ENCODE data around the gene NRXN3. TPM values are rescaled to one million over a fixed set of nuclear protein-coding genes. Genes with fewer than 3 reads are reported as not detected.
A peak's percentile ranks its signal among the peaks of the same experiment; 100 is the strongest.

NRXN3 gene
- total RNA-seq, 1 experiment from 2014 or later: not detected

- in situ Hi-C loops (cut with HindIII; ENCODE audit: low sequenced_read_pairs): no loop called here
- peak; percentile 99 for DNase-seq (ENCODE audit: low spot score)
Measured at GRCh38 chr14:79293482-79294177, 1123.5 kb downstream of the NRXN3 start.

DNA sequence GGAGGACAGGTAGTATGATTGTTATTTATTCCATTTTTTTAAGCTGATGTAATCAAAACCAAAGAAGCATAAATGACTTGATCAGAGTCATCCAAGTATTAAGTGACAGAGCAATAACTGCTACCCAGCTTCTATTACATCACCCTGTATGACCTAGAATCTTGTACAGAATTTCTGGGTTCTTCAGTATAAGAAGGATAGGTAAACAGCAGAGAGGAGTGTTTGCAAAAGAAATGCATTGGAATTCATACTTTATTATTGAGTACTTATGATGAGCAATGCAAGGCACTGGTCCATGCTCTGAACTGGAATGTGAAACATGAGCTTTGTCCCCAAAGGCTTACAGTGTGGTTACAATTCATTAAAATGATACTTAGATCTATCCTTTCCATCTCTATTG is 1124.3 kb downstream of the NRXN3 start:
- in situ Hi-C loops (cut with HindIII; ENCODE audit: low sequenced_read_pairs): no loop called here
- peak; percentile 35 for DNase-seq (ENCODE audit: low spot score)

- in situ Hi-C loops (cut with HindIII; ENCODE audit: low sequenced_read_pairs): no loop called here
- DNase-seq (ENCODE audit: low spot score): peak; percentile 71
Measured at GRCh38 chr14:79295385-79295784, 1125.2 kb downstream of the NRXN3 start.

- DNase-seq (ENCODE audit: low spot score): peak; percentile 35
- in situ Hi-C loops (cut with HindIII; ENCODE audit: low sequenced_read_pairs): no loop called here
Measured at GRCh38 chr14:79298373-79298772, 1128.2 kb downstream of the NRXN3 start.

GRCh38 chr14:79299162-79299561 is 1129.0 kb downstream of the NRXN3 start:
- DNase-seq (ENCODE audit: low spot score): no peak
- in situ Hi-C loops (cut with HindIII; ENCODE audit: low sequenced_read_pairs): no loop called here

- no peak for DNase-seq (ENCODE audit: low spot score)
- in situ Hi-C loops (cut with HindIII; ENCODE audit: low sequenced_read_pairs): no loop called here
Measured at GRCh38 chr14:79304279-79304678, 1134.1 kb downstream of the NRXN3 start.

DNA sequence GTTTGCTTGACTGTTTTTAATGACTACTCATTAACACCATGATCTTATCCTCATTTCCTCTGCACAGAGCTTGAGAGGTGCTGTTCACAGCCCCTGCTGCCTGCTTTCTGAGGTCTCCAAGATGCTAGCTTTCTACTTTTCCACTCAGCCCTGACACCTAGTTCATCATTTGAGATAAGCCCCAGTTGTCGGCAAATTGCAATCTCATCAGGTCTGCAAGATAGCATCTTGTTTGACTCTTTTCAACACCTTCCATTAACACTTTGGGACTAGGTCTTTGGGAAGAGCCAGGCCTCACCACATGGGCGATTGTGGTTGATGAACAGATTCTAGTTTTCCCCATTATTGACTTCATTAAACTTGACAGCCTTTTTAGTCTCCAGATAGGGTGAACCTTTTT is 1136.4 kb downstream of the NRXN3 start:
- in situ Hi-C loops (cut with HindIII; ENCODE audit: low sequenced_read_pairs): no loop called here

GRCh38 chr14:79318371-79318770 is 1148.2 kb downstream of the NRXN3 start:
- in situ Hi-C loops (cut with HindIII; ENCODE audit: low sequenced_read_pairs): no loop called here
- no peak for DNase-seq (ENCODE audit: low spot score)

More for the DNA sequence above, 1136.4 kb downstream of the NRXN3 start:
- DNase-seq (ENCODE audit: low spot score): no peak

- DNase-seq (ENCODE audit: low spot score): no peak
- in situ Hi-C loops (cut with HindIII; ENCODE audit: low sequenced_read_pairs): no loop called here
Measured at GRCh38 chr14:79320561-79320960, 1150.4 kb downstream of the NRXN3 start.

GRCh38 chr14:79321070-79321469 is 1150.9 kb downstream of the NRXN3 start:
- in situ Hi-C loops (cut with HindIII; ENCODE audit: low sequenced_read_pairs): no loop called here
- DNase-seq (ENCODE audit: low spot score): no peak

GRCh38 chr14:79325071-79325470 is 1154.9 kb downstream of the NRXN3 start:
- in situ Hi-C loops (cut with HindIII; ENCODE audit: low sequenced_read_pairs): no loop called here
- DNase-seq (ENCODE audit: low spot score): no peak

GRCh38 chr14:79325557-79325956 is 1155.4 kb downstream of the NRXN3 start:
- in situ Hi-C loops (cut with HindIII; ENCODE audit: low sequenced_read_pairs): no loop called here
- DNase-seq (ENCODE audit: low spot score): no peak

DNA sequence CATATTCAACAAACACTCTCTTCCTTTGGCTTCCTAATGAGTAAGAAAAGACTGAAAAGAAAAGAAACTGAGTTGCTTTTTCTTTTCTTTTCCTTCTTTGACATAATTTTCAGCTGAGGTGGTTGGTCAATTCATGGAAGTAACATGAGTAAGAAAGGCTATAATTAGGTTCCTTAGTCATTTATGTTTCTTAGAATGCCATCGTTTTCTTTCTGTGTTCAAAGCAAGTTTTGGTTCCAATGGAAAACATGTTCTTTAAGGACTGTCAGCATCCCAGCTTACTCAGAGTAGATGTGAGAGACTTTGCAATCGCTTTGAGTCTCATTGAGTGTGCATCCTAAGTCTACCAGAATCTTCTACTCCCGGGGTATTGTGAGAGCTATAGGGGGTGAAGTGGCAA is 1158.7 kb downstream of the NRXN3 start:
- in situ Hi-C loops (cut with HindIII; ENCODE audit: low sequenced_read_pairs): no loop called here
- no peak for DNase-seq (ENCODE audit: low spot score)

DNA sequence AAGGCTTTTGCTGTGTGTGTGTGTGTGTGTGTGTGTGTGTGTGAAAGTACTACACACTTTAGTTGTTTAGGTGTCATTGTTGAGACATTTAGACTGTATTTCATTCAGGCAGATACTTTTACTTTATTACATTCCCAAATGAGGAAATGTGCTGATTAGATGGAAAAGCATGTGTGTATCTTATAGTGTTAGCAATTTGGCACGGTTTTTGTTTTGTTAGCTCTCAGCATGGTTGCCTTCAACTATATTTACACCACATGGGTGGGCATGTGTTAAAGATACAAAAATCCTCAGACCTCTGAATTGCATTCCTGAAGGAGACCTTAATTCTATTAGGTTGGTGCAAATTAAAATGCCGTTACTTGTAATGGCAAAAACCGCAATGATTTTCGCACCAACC is 1161.7 kb downstream of the NRXN3 start:
- DNase-seq (ENCODE audit: low spot score): no peak
- in situ Hi-C loops (cut with HindIII; ENCODE audit: low sequenced_read_pairs): no loop called here

DNA sequence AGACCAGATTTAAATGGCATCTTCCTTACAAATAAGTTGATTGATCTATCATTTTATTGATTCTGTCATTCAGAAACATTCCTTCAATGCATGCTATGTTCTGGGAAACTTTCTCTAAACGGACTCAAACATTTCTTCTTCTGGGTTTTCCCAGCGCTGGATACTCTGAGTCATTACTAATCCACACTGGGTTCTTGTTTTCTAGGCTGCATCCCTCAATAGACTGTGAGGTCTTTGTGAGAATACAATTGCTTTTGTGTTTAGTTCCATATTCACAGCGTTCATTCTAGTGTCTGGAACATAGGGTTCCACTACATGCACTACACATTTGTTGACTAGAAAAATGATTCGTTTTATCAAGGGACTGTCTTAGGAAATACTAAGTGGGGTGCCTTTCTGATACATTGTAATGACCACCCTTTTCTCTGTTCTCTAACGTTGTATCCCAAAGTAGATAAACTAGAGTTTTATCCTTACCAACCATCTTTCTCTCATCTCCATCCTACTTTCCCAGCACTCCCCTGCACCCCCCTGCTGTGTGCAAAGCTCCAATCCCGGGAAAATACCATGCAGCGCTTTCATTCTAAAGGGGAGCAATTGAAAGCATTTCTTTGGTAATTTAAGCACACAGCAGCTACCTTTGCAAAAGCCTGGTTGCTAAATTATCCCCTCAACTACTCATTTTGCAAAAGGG is 1162.5 kb downstream of the NRXN3 start:
- DNase-seq (ENCODE audit: low spot score): no peak
- in situ Hi-C loops (cut with HindIII; ENCODE audit: low sequenced_read_pairs): no loop called here

DNA sequence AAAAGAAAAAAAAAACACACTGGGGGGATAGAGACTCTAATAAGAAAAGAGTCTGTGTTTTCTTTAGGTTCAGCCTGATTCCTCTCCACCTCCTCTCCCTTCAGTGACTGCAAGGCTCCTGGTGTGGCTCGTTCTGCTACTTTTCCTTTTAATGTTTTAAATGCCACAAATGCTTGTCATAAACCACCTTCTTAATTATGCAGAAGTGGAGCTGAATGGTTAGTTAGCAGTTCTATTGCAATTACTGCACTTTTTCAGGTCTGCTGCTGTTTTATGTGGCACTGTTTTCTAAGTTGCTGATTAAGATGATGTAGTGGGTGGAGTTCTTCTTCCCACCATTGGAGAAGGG is 1163.0 kb downstream of the NRXN3 start:
- DNase-seq (ENCODE audit: low spot score): no peak
- in situ Hi-C loops (cut with HindIII; ENCODE audit: low sequenced_read_pairs): no loop called here

DNA sequence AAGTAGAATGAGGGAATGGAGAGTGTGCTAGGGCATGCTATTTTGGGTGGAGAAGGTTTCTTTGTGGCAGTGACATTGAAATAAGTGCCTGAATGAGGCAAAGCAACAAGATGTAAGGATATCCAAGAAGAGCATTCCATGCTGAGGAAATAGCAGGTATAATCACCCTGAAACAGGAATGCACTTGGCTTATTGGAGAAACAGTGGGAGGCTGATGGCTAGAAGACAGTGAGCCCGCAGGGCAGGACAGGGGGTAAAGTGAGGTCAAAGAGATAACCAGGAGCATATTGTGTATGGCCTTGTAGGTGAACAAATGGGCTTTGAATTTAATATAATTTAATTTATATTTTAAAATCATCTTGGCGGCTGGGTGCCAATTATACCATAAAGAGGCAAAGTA is 1164.1 kb downstream of the NRXN3 start:
- in situ Hi-C loops (cut with HindIII; ENCODE audit: low sequenced_read_pairs): no loop called here
- DNase-seq (ENCODE audit: low spot score): no peak

- DNase-seq (ENCODE audit: low spot score): no peak
- in situ Hi-C loops (cut with HindIII; ENCODE audit: low sequenced_read_pairs): no loop called here
Measured at GRCh38 chr14:79337761-79338160, 1167.6 kb downstream of the NRXN3 start.

GRCh38 chr14:79342942-79343341 is 1172.8 kb downstream of the NRXN3 start:
- no peak for DNase-seq (ENCODE audit: low spot score)

GRCh38 chr14:79351011-79351410 is 1180.8 kb downstream of the NRXN3 start:
- DNase-seq (ENCODE audit: low spot score): no peak
- in situ Hi-C loops (cut with HindIII; ENCODE audit: low sequenced_read_pairs): no loop called here

More at GRCh38 chr14:79342942-79343341, 1172.8 kb downstream of the NRXN3 start:
- in situ Hi-C loops (cut with HindIII; ENCODE audit: low sequenced_read_pairs): no loop called here

DNA sequence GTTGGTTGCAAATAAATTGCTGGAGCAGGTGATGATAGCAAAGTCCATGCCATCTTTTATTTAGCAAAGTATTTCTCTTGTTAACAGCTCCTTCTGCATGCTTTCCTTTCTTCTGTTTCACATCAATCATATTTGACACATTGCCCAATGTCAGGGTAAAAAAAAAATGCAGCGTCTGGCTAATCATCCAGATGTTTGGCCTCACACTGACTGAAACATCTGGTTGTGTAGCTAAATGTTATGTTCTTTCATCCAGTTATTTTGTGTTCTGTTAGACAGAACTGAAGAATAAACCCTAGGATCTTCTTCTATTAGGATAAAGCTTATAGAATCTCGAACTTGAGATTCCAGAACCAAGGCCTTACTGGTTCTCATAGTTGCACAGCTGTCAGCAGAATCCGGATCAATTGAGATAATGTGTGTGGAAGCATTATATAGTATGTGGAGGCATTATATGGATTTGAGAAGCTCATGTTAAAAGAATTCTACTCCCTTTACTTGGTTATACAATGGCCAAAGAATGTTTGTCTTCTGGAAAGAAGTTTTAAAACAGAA is 1182.0 kb downstream of the NRXN3 start:
- in situ Hi-C loops (cut with HindIII; ENCODE audit: low sequenced_read_pairs): no loop called here
- no peak for DNase-seq (ENCODE audit: low spot score)

All from G401 (cell line).